Epidermal melanocyte (primary cell): ENCODE results near the gene ZNF573.
"Not testable (repeated sequence)": the region's sequence is repeated elsewhere in the genome, so short reads cannot be mapped to it uniquely, and the experiment has no call there.

Experiments
- DNase-seq: peaks from one replicate; pipeline ENCODE4 v3.0.0; 2011; ENCODE audit warnings: low spot score; ENCODE audit not compliant: insufficient read length

ZNF573 gene

DNA sequence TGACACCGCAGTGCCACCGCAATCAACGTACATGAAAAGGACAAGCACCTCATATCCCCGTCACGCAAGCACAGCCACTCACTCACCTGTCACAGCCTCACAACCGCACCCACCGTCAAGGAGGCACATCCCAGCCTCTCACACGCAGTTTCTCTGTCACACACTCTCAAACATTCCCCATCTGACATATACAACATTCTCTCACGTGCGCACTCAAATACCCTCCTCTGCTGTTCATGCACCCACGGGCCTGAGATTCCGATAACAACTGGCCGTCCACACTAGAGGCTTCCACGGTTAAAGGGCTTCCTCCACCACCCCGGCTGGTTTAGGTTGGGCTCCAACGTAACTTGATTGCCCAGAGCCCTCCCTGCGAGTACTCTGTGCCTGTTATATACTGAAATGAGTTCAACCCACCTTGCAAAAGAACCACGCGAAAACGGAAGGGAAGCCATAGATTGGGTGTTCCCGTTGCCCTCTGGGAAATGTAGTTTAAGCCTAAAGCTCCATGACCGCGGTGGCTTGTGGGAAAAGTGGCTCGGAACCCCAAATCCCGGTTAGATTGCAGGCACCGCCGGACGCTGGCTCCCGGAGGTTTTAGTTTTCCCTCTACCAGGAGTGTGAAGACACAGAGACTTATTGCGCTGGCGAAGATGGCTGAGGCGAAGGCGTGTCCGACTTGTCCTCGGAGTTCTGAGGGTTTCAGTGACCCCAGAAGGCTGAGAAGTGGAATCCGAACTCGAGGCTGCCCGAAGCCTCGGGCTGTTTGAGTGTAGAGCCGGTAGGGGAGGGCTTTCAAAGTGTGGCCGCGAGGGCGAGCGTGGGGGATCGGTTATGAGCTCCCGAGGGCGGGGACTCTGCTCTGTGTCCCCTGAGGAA, at the start of gene ZNF573:
Gene ZNF573 (minus strand): TSS at position 460 of the 879 bp plus-strand sequence. CDS start 5,857 bp downstream, outside the sequence.
- DNase-seq = peak; percentile 92

GRCh38 chr19:37817180-37817981, 38.0 kb upstream of the ZNF573 start:
- DNase-seq = no peak

DNA sequence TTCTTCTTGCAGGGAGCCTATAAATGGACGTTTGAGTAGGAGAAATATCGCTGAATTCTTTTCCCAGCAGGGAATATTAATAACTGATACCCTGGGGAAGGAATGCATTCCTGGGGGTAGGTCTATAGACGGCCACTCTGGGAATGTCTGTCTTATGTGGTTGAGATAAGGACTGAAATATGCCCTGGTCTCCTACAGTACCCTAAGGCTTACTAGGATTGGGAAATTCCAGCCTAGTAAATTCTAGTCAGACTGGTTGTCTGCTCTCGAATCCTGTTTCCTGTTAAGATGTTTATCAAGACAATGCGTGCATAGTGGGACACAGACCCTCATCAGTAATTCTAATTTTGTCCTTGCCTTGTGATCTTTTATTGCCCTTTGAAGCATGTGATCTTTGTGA, 36.2 kb upstream of the ZNF573 start:
- DNase-seq = not testable (repeated sequence)

DNA sequence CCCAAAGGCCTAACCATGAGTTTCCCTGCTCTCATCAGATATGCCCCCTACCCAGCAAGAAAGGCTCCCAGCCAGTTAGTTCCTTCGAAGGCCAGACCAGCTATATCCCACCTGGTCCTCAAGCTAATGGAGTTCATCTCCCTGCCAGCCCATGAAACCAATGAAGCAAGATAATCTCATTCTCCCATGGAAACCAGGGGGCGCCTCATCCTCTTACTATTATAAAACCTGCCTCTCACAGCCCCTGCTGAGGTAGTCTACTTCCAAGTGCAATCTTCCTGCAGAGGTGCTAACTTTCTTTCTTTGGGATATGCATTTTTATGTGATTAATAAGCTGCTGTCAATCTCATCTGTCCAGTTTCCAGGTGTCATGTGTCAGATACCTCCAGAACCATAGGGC, 34.0 kb upstream of the ZNF573 start:
- DNase-seq = no peak

DNA sequence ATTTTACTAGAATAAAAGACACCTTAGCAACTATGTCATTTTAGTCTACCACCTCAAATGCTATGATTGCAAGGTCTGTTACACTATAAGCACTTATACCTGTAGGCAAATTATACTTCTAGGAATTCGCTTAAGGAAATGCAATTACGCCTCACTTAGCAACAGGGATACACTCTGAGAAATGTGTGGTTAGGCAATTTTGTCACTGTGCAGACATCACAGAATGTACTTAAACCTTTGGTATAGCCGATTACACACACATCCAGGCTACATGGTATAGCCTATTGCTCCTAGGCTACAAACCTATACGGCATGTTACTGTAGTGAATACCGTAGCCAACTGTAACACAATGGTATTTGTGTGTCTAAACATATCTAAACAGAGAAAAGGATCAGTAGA, 30.0 kb upstream of the ZNF573 start:
- no peak for DNase-seq

DNA sequence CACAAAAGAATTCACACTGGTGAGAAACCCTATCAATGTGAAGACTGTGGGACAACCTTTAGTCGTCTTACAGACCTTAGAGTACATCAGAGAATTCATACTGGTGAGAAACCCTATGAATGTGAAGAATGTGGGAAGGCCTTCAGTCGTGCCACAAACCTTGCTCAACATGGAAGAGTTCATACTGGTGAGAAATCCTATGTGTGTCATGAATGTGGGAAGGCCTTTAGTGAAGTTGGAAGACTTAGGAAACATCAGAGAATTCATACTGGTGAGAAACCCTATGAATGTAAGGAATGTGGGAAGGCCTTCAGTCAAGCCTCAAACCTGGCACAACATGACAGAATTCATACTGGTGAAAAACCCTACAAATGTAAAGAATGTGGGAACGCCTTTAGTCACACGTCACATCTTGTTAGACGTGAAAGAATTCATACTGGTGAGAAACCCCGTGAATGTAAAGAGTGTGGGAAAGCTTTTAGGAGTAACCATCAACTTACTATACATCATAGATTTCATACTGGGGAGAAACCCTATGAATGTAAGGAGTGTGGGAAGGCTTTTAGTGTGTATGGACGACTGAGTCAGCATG, 24.0 kb upstream of the ZNF573 start:
- no peak for DNase-seq

DNA sequence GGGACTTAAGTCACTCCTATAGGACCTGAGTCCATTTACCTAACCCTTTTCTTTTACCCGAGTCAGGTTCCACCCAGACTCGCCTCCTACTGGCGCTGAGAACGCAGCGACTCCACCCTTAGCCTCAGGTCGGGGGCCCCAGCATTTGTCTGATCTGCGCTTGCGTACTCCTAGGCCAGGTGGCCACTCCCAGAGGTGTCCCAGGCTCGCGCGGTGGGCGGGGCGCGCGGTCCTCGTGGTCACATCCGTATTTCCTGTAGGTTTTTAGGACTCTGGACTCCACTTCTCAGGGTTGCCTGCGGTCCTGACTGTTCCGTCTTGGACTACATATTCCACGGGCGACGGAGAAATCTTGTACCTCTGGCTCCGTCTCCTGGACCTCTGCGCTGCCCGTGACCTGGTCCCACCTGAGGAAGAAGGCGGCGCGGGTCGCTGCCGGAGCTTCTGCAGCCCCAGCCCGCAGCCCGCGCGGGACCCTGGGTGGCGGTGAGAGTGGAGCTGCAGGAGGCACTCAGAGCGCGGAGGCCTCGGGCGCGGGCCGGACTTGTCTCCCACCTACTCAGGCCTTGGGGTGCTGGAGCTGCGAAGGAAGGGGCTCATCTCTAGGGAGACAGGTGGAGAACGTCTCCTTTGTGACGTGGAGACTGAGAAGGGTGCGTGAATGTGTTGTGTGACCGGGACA, 11.0 kb upstream of the ZNF573 start:
- DNase-seq = no peak

DNA sequence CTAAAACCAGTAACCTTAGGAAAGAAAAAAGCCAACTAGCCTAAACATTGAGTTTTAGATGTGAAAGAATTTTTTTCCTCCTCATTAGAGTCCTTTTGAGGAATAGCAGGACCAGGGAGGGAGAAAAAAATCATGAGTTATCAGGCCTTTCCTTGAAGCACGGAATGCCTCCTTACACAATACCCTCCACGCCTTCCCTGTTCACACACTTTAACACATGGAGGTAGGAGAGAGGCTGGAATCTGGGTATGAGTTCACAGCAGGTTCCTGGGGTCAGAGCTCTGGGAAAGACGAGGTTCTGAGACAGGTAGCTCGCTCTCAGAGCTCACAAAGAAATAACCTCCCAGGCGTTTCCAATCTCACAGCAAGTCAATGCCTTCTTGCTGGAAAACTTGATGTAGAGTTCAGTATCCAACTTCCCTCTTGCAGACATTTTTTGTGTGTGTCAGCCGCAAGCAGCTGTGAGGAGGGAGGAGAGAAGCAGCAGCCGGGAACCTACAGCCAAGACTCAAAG, 716 bp downstream of the ZNF573 start:
- no peak for DNase-seq

DNA sequence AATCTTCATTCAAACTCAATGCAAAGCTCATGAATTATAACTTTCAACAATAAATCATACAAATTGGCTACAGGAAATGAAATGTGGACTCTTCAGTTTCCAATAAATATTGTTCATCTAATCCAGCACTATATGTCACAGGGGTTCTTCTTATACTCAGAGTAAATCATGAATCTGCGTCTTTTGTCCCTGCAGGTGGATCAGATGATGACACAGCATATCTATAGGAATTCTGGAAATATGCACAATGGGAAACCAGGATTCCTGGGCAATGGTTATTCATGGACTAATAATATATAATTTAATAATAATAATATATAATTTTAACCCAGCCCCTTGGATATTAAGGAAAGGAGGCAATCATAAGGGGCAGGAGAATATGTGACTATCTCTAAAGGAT, 8.4 kb downstream of the ZNF573 start:
- no peak for DNase-seq

GRCh38 chr19:37763488-37763887, 15.9 kb downstream of the ZNF573 start:
- DNase-seq = no peak

GRCh38 chr19:37757683-37758082, 21.7 kb downstream of the ZNF573 start:
- DNase-seq = not testable (repeated sequence)

DNA sequence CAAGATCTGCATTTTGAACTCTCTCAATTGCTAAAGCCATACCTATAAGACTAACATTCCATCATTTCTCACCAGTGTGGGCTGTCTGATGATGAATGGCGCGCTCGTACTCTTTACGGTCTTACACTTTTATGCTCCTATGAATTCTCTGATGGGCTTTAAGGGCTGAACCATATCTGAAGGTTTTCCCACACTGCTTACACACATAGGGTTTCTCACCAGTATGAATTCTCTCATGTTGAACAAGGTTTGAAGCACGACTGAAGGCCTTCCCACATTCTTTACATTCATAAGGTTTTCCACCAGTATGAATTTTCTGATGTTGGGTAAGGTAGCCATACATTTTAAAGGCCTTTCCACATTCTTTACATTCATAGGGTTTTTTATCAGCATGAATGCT, 41.0 kb downstream of the ZNF573 start:
- no peak for DNase-seq

DNA sequence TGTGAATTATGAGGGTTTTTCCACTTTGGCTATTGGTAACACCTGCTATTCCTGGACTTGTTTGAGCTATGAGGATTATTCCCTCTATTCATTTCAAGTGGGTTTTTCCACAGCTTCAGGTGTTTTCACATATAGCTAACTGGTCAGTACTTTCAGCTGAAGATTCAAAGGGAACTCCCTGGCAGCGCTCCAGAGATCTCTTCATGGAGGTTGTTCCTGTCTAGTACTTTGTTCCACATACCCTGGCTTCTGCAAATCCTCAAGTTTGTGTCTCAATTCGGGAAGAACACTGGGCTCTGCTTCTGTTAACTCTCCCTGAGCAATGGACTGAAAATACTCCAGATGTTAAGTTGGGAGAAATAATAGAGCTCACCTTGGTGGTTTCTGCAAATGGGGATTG, 54.2 kb downstream of the ZNF573 start:
- DNase-seq = no peak

- no peak for DNase-seq
These were observed 59.5 kb downstream of the ZNF573 start for GRCh38 chr19:37719927-37720265.

DNA sequence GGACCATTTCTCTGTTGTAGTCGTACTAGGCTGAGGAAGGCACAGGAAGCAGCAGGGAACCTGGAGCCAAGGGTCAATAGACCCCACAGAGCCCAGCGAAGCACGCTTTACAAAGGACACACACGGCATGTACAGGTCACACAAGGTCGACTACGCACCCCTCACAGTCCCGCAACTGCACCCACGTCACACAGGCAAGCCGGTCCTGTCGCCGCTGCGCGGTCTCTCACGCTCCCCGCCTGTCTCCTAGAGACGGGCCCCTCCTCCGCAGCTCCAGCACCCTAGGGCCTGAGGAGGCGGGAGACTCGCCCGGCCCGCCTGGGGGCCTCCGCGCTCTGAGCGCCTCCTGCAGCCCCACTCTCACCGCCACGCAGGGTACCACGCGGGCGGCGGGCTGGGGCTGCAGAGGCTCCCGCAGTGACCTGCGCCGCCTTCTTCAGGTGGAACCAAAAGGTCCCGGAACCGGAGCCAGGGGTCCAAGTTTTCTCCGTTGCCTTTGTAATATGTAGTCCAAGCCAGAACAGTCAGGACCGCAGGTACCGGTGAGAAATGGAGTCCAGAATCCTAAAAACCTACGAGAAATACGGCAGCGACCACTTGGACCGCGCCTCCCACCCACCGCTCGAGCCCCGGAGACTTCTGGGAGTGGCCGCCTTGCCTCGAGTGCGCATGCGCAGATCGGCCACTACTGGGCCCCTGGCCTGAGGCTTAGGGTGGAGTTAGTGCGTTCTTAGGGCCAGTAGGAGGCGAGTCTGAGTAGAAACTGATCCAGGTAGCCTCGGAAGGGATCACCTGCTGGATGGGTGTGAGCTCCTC, 60.1 kb downstream of the ZNF573 start, which contains the start of gene ZNF607:
Gene ZNF607 (minus strand): TSS at position 651 of the 816 bp plus-strand sequence. CDS start 8,143 bp downstream, outside the sequence.
- DNase-seq = peak; percentile 81

DNA sequence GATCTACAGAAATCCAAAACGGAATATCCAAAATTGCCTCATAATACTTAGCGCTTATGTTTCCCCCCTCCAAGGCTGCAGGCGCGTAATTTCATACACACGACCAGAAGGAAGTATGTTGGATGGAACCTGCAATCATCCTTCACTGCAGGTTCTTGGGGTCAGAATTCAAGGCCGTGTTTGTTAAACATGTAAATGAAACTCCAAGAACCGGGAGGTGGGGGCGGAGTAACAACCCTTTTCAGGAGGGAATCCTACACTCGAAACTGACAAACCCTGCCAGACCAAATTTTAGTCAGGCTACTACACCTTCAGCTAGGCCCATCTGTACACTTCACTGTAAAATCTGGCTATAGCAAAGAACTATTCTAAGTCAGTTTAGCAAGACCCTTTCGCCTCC, 61.1 kb downstream of the ZNF573 start:
- DNase-seq = no peak

DNA sequence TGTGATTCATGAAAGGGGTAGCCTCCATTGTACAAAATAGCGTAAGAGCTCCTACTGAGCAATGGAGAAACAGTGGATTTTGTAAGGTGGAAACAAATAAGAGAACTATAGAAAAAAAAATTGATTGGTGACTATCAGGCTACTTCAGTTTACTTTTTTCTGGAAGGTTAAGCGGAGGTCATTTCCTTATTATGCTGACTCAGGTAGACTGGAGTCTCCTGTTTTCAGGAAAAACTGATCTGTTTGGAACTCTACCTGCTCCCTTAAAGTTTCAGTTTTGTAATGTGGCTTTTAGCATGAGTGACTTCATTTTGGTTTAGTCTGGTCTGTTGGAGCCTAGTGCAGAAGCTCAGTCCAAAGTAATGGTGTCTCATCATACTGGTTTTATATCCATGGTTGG, 63.2 kb downstream of the ZNF573 start:
- no peak for DNase-seq

GRCh38 chr19:37706052-37706605, 73.3 kb downstream of the ZNF573 start:
- DNase-seq = no peak

- DNase-seq = no peak
These were observed 80.3 kb downstream of the ZNF573 start for GRCh38 chr19:37699057-37699456.

GRCh38 chr19:37698216-37698615, 81.2 kb downstream of the ZNF573 start:
- no peak for DNase-seq
